DOHH2 (cell line): ENCODE results near the gene SPATA7.

Experiments
- H3F3A ChIP-seq: fragments of 200-600 bp; sonication (generic), shearing (Covaris generic); 2 replicates; pipeline ENCODE4 v1.6.0; 2016; ENCODE audit warnings: antibody characterized with exemption, mild to moderate bottlenecking; ENCODE audit not compliant: control insufficient read depth, insufficient read depth
- H3K27ac ChIP-seq: fragments of 200-600 bp; sonication (generic); 2 replicates; pipeline ENCODE4 v1.5.1; 2014; ENCODE audit warnings: low read depth, mild to moderate bottlenecking, low read length, moderate library complexity
- H3K27me3 ChIP-seq: fragments of 200-600 bp; sonication (generic); 2 replicates; pipeline ENCODE4 v1.6.1; 2014; ENCODE audit warnings: mild to moderate bottlenecking, low read length, mixed read lengths; ENCODE audit not compliant: control insufficient read depth
- H3K36me3 ChIP-seq: fragments of 200-600 bp; sonication (generic); 2 replicates; pipeline ENCODE4 v1.6.1; 2014; ENCODE audit warnings: mild to moderate bottlenecking, low read length, moderate library complexity, mixed read lengths; ENCODE audit not compliant: control insufficient read depth
- H3K4me1 ChIP-seq: fragments of 200-600 bp; sonication (generic); 2 replicates; pipeline ENCODE4 v1.6.1; 2014; ENCODE audit warnings: mild to moderate bottlenecking, low read length, mixed read lengths; ENCODE audit not compliant: control insufficient read depth
- H3K4me2 ChIP-seq: fragments of 200-600 bp; sonication (generic); 2 replicates; pipeline ENCODE4 v1.6.0; 2014; ENCODE audit warnings: mild to moderate bottlenecking, low read length, moderate library complexity
- H3K4me3 ChIP-seq: fragments of 200-600 bp; sonication (generic); 2 replicates; pipeline ENCODE4 v1.5.1; 2014; ENCODE audit warnings: mild to moderate bottlenecking, low read length, mixed read lengths
- H3K79me2 ChIP-seq: fragments of 200-600 bp; sonication (generic); 2 replicates; pipeline ENCODE4 v1.6.1; 2014; ENCODE audit warnings: mild to moderate bottlenecking, low read length, mixed read lengths; ENCODE audit not compliant: control insufficient read depth
- H3K9me2 ChIP-seq: fragments of 200-600 bp; sonication (generic); replicated peaks from 2 replicates; pipeline ENCODE4 v1.6.1; 2014; ENCODE audit warnings: mild to moderate bottlenecking, low read length, mixed read lengths; ENCODE audit not compliant: control insufficient read depth
- H3K9me3 ChIP-seq: fragments of 200-600 bp; sonication (generic); 2 replicates; pipeline ENCODE4 v1.6.1; 2014; ENCODE audit warnings: antibody characterized with exemption, low read length, mixed read lengths; ENCODE audit not compliant: control insufficient read depth, insufficient read depth
- H4K20me1 ChIP-seq: fragments of 200-600 bp; sonication (generic); 2 replicates; pipeline ENCODE4 v1.6.0; 2014; ENCODE audit warnings: low read depth, mild to moderate bottlenecking, antibody characterized with exemption, low read length, moderate library complexity; ENCODE audit not compliant: control insufficient read depth, insufficient read depth
- CTCF ChIP-seq: fragments of 200-600 bp; sonication (generic); IDR thresholded peaks from one replicate; pipeline ENCODE4 v1.5.1; 2014; ENCODE audit warnings: antibody characterized with exemption, mild to moderate bottlenecking, low read depth, low read length; ENCODE audit not compliant: poor library complexity, severe bottlenecking
- EZH2phosphoT487 ChIP-seq: fragments of 200-600 bp; sonication (generic); IDR thresholded peaks from 2 replicates; pipeline ENCODE4 v1.6.1; 2017; ENCODE audit warnings: borderline replicate concordance, mild to moderate bottlenecking, antibody characterized with exemption, low read length, moderate library complexity, mixed read lengths

Gene SPATA7

GRCh38 chr14:88454886-88455285, 69.4 kb downstream of the SPATA7 start:
- H3K79me2 ChIP-seq = no peaks in the 10 kb centered on the region
- no peak overlapping the region for H3K4me2 ChIP-seq
- H3K9me3 ChIP-seq = no peaks in the 10 kb centered on the region
- H3K27ac ChIP-seq = no peak overlapping the region
- no peak overlapping the region for H3K4me3 ChIP-seq
- H3K9me2 ChIP-seq = no peaks in the 10 kb centered on the region
- H3K27me3 ChIP-seq = no peaks in the 10 kb centered on the region
- H3K4me1 ChIP-seq = no peaks in the 10 kb centered on the region
- H3F3A ChIP-seq = no peaks in the 10 kb centered on the region
- H3K36me3 ChIP-seq = no peaks in the 10 kb centered on the region
- TF ChIP-seq EZH2phosphoT487 (no peak), CTCF (no peak)
- no peaks in the 10 kb centered on the region for H4K20me1 ChIP-seq

DNA sequence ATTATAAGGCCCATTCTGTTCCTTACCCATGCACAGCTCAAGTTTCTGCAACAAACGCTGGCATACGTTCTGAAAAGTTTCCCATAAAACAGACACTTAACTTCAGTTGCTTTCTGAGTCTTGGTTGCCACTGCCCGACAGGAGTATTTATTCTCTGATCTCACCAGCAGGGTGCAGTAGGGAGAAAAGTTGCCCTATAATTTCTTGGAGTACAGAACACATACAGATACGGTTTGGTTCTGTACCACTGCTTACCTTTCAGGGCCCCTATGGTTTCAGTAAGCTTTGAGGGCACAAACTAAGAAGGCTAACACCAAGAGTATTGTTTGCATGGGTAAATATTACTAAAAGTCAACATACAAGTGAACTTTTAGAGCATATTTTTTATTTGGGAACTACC, 77.9 kb downstream of the SPATA7 start:
- Histone ChIP-seq H3K4me3 (no peak overlapping the region), H3K27me3 (no peaks in the 10 kb centered on the region), H3K79me2 (no peaks in the 10 kb centered on the region), H3K4me2 (no peak overlapping the region), H3K4me1 (no peaks in the 10 kb centered on the region), H3F3A (no peaks in the 10 kb centered on the region), H3K9me3 (no peaks in the 10 kb centered on the region), H3K27ac (no peak overlapping the region), H3K9me2 (no peaks in the 10 kb centered on the region), H3K36me3 (no peaks in the 10 kb centered on the region), H4K20me1 (no peaks in the 10 kb centered on the region)
- TF ChIP-seq CTCF = peak; percentile 45
- TF ChIP-seq EZH2phosphoT487 = no peak

DNA sequence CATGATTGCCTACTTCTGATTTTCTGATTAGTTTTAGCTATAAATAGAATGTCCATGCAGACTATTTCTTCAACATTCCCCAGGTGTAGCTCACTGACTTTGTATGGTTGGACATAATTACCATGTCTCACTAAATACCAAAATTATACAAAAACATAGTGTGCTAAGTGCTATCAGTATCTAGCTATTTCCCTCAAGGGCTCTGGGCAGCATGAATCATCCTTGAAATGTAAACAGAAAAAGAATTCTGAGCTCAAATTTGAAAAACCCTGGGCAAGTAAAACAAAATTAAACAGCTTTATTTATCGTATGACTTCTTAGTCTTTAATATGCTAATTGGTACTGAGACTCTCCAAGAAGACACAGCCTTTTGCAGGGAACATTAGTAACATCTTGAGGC, 82.9 kb downstream of the SPATA7 start:
- Histone ChIP-seq H3F3A (no peaks in the 10 kb centered on the region), H3K27me3 (no peaks in the 10 kb centered on the region), H3K9me3 (no peaks in the 10 kb centered on the region), H3K9me2 (no peaks in the 10 kb centered on the region), H3K4me1 (no peaks in the 10 kb centered on the region), H3K36me3 (no peaks in the 10 kb centered on the region), H4K20me1 (no peaks in the 10 kb centered on the region), H3K79me2 (no peaks in the 10 kb centered on the region), H3K27ac (no peak overlapping the region), H3K4me3 (no peak overlapping the region), H3K4me2 (no peak overlapping the region)
- no peak for TF ChIP-seq EZH2phosphoT487
- no peak for TF ChIP-seq CTCF
